ENCODE results near the gene PSMD13.
A peak's percentile ranks its signal among the peaks of the same experiment; 100 is the strongest.

Gene PSMD13

GRCh38 chr11:250740-251299 is 14.0 kb downstream of the PSMD13 start:
- DNase-seq, result peak; percentile 89

DNA sequence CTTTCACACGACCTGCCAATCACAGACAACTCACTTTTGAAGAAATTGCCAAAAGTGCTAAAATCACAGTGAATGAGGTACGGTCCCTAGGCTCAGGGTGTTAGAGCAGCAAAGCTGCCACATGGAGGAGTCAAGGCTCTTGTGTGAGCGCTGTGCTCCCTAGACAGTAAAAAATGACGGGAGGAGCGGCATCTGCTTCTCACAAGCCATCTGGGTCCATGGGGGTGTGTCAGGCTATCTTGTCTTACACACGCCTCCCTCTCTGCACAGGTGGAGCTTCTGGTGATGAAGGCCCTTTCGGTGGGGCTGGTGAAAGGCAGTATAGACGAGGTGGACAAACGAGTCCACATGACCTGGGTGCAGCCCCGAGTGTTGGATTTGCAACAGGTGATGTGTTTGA is 14.8 kb downstream of the PSMD13 start:
- DNase-seq, result peak; percentile 54

GRCh38 chr11:252666-253065 is 15.9 kb downstream of the PSMD13 start:
- no peak for DNase-seq

GRCh38 chr11:253160-253885 is 16.5 kb downstream of the PSMD13 start:
- no peak for DNase-seq

GRCh38 chr11:253886-254270 is 17.1 kb downstream of the PSMD13 start:
- no peak for DNase-seq

GRCh38 chr11:255176-255575 is 18.4 kb downstream of the PSMD13 start:
- DNase-seq, result no peak

DNA sequence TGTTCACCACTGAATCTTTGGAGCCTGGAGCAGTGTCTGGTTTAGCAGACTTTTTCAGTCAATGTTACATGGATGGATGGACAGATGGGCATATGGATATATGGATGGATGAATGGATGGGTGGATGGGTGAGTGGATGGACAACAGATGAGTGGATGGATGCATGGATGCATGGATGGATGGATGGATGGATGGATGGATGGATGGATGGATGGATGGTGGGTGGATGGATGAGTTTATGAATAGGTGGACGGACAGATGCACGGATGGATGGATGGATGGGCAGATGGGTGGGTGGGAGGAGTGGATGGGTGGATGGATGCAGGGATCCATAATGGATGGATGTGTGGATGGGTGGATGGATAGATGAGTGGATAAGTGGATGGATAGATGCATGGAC is 19.0 kb downstream of the PSMD13 start:
- DNase-seq, result no peak

DNA sequence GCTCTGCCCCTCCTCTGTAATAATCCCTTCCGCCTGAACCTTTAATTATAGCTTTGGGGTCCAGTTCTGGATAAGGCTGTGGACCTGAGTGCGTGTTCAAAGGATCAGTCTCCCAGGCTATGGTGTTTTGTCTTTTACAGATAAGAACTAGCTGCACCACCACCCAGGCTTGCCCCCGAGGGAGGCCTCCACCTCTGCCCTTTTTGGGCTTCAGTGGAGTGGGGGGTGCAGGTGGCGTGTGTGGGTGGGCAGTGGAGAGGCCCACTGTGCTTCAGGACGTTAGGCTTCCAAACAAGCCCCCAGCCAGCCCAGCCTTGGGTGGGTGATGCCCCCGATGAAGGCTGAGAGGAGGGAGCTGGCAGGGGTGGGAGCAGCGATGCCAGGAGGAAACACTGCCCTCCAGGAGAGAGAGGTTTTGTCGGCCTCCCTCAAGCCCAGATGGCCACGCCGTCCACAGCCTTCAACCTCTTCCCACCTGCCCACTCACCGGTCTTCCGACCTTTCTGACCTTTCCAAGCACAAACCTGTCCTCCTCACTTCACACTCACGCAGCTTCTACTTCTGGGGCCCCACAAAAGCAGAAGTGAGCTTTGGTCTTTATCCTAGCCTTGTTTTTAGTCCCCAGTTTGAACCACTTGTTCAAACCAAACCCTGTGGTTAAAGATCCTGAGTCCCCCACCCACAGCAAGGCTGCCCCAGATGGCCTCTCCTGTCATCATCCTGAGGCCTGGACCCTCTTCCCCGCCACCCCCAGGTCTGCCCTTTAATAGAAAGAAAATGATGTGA is 20.4 kb downstream of the PSMD13 start:
- DNase-seq, result no peak

GRCh38 chr11:257766-258493 is 21.2 kb downstream of the PSMD13 start:
- no peak for DNase-seq

- no peak for DNase-seq
These were observed 22.6 kb downstream of the PSMD13 start for GRCh38 chr11:259413-259812.

DNA sequence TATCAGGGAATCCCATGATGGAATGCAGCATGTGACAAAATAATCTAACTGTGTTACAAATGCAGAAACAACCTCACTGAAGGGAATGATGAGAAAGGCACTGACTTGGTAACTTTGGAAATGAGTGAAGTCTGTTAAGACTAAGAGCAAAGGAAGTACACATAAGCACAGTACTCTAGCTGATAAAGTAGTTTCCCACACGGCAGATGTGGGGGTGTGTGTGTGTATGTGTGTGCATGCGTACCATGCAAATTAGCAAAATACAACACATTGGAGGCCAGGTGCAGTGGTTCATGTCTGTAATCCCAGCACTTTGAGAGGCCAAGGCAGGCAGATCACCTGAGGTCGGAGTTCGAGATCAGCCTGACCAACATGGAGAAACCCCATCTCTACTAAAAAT is 24.8 kb downstream of the PSMD13 start:
- DNase-seq, result no peak

- peak; percentile 82 for DNase-seq
These were observed 30.1 kb downstream of the PSMD13 start for GRCh38 chr11:266676-267439.

GRCh38 chr11:267491-267994 is 30.8 kb downstream of the PSMD13 start:
- DNase-seq, result peak; percentile 83

- DNase-seq, result peak; percentile 70
These were observed 32.0 kb downstream of the PSMD13 start for GRCh38 chr11:268716-269145.

DNA sequence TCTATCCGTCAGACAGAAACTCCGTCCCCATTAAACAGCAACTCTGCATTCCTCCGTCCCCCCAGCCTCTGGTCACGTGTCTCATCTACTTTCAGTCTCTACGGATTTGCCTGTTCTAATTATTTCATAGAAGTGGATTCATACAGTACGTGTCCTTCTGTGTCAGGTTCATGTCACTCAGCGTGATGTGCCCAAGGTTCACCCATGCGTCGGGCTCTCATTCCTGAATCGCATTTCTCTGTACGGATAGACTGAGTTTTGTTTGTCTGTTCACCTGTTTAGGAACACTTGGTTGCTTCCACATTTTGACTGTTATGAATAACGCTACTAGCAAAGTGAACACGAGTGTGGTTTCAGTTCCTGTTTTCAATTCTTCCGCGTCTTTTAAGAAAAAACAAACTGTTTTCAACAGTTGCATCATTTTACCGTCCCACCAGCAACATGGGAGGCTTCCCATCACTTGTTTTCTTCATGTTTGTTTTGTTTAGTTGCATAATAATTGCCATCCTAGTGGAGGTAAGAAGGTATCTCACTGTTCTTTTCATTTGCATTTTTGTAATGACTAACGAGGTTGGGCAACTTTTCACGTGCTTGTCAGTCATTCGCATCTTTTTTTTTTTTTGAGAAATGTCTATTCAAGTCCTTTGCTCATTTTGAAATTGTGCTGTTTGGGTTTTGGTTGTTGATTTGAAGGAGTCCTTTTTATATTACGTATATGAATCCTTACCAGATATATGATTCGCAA is 32.5 kb downstream of the PSMD13 start:
- peak; percentile 80 for DNase-seq

- no peak for DNase-seq
These were observed 33.9 kb downstream of the PSMD13 start for GRCh38 chr11:270451-271318.

GRCh38 chr11:271319-271715 is 34.5 kb downstream of the PSMD13 start:
- no peak for DNase-seq

- DNase-seq, result peak; percentile 38
These were observed 35.6 kb downstream of the PSMD13 start for GRCh38 chr11:272195-272930.

DNA sequence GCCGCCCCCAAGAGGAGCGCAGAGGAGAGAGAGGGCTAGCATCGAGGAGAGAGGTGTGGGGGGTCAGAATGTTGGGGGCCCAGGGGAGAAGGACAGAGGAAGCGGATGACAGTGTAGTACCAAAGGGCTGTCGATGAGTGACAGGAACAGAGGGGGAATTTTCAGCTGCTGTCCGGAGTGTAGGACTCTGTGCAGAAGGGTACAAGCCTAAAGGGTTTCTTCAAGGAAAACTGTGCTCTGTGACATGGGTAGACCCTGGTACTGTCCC is 36.1 kb downstream of the PSMD13 start:
- no peak for DNase-seq

DNA sequence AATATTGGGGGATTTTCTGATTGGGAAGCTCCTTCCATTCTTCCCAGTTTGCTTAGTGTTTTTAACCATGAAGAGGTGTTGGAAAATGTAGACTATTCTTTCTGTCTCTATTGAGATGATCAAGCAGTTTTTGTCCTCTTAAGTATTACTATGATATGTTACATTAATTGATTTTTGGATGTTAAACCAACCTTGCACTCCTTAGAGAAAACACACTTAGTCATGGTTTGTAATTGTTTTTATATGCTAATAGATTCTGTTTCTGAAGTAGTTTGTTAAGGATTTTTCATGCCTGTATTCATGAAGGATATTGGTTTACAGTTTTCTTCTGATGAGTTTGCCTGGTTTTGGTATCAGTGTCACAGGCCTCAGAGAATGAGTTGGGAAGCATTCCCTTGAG is 39.4 kb downstream of the PSMD13 start:
- DNase-seq, result no peak
